HG02885 (cell line): Measurements from ENCODE around the gene RIOK2.
"Not testable (repeated sequence)": the region's sequence is repeated elsewhere in the genome, so short reads cannot be mapped to it uniquely, and the experiment has no call there.

Source experiments
- ATAC-seq: cut with Tn5 transposase; IDR thresholded peaks from one replicate; pipeline ENCODE4 v1.9.1; 2021; ENCODE audit warnings: mild to moderate bottlenecking; ENCODE audit not compliant: unreplicated experiment, poor library complexity

The RIOK2 gene

GRCh38 chr5:97171703-97172102, 11.3 kb downstream of the RIOK2 start:
- no peak for ATAC-seq

GRCh38 chr5:97167435-97167834, 15.6 kb downstream of the RIOK2 start:
- peak; percentile 76 for ATAC-seq

DNA sequence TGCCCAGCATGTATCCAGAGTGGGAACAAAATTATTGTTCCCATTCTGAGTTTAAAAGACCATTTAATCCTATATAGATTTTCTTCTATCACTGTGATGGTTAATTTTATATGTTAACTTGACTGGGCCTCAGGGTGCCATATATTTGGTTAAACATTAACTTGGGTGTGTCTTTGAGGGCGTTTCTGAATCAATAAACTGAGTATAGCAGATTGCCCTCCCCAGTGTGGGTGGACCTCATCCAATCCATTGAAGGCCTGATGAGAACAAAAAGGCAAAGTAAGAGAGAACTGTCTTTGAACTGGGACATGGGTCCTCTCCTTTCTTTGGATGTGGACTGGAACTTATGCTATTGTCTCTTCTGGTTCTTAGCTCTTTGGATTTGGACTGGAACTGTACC, 17.3 kb downstream of the RIOK2 start:
- ATAC-seq: no peak

DNA sequence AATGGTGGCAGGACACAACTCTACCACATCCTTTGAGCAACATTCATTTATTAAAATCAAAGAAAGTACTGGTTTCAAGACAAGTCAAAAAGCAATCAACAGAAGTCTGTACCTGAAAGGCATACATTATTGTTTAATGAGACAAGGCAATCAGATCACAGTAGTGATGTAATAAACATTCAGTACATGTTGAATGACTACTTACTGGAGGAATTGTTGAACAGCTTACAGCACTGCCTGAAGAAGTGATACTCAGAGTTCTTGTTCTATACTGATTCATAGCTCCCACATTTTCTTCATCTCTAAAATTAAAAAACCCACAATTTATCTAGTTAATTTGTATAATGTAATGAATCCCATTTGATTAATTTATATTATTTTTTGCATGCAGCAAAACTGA, 18.2 kb downstream of the RIOK2 start:
- ATAC-seq: no peak

- no peak for ATAC-seq
These were observed 19.2 kb downstream of the RIOK2 start for GRCh38 chr5:97163790-97164285.

GRCh38 chr5:97163360-97163764, 19.7 kb downstream of the RIOK2 start:
- ATAC-seq: no peak

GRCh38 chr5:97162045-97162444, 21.0 kb downstream of the RIOK2 start:
- peak; percentile 50 for ATAC-seq

DNA sequence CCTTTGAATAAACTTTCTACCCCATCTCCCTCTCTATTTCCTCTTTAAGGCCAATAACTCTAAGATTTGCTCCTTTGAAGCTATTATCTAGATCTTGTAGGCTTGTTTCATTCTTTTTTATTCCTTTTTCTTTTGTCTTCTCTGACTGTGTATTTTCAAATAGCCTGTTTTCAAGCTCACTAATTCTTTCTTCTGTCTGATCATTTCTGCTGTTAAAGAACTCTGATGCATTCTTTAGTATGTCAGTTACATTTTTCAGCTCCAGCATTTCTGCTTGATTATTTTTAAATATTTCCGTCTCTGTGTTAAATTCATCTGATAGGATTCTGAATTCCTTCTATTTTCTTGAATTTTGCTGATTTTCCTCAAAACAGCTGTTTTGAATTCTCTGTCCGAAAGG, 25.4 kb downstream of the RIOK2 start:
- ATAC-seq: no peak

- ATAC-seq: no peak
These were observed 31.7 kb downstream of the RIOK2 start for GRCh38 chr5:97151370-97151769.

DNA sequence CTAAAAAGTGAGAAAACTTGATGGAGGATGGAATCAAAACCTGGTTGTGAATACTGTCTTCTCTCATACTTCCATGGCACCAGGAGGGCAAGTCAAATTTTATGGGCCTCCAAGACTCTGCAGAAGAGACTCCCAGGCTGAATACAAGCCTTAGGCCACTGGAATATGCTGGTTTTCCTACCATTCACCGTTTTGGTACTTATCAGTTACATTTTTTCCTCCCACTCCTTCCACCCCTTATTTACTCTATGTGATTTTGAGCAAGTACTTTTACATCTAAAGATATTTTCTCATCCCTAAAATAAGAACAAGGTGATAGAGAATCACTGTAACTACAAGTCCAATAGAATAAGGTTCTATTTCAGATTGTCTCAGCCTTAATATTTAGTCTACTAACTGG, 32.6 kb downstream of the RIOK2 start:
- ATAC-seq: no peak

DNA sequence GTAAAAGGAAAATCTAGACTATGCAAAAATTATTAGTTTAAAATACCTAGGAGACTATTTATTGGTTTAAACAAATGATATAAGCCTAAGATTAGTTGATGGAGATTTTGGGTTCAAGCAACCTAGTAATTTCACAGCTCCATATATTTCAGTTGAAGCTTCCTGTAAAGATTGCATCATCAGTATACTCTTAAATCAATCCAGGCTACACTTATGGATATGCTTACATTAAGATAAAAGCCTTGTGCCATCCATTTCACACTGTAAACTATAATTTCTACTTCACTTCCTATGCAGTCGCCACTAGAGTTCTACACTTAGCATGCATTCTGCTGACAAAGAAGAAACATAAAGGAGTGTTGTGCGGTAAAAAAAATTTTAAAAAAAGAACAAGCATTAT, 33.3 kb downstream of the RIOK2 start:
- ATAC-seq: no peak

GRCh38 chr5:97148288-97148687, 34.8 kb downstream of the RIOK2 start:
- no peak for ATAC-seq

GRCh38 chr5:97143704-97144103, 39.3 kb downstream of the RIOK2 start:
- ATAC-seq: no peak

DNA sequence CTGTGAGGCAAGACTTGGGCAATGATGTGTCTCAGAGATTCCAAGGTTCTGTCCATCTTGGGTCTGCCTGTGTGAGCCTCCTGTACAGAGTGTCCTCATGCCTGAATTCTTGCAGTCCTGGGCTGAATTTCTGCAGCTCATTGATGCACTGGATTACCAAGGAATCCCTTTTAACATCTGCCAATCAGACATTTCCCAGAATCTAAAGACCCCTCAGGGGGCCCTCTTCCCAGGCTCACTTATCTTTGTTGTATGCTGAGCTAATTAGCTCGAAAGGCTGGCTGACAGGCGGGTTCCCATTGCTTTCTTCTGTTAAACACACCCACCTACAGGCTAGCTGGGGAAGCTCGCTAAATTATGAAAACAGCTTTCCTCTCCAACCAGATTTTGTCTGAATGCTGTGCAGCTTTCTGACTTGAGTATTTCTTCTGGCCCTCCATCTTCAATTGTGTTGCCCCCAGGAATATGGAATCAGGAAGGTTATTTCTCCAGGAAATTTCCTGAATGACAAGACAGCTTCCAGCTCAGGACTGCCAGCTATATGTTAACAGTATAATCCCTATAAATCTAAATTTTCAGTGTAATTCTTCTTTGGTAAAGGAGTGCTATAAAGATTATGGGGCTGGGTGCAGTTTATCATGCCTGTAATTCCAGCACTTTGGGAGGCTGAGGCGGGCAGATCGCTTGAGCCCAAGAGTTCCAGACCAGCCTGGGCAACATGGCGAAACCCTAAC, 40.4 kb downstream of the RIOK2 start, which contains the start of gene LIX1:
Gene LIX1 (minus strand): TSS at position 91 of the 734 bp plus-strand sequence. CDS start 35 bp downstream, at position 56.
- ATAC-seq: peak; percentile 96

GRCh38 chr5:97141539-97141938, 41.5 kb downstream of the RIOK2 start:
- no peak for ATAC-seq

DNA sequence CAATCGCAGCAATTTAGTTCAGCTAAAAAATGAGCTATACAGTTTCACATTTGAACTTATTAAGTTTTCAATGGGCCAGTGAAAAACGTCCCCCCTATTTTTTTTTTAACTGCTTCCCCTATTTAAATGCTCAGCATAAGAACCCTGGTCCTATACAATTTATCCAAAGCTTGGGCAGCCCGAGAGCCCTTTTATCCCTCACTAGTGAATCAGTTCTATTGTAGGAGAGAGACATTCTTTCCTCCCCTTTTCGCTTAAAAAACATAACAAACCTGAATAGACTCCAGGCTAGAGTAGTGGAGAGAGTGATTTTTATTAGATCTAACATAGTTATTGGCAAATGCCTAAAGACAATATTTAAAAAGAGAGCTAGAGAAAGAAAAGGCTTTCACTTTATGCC, 42.0 kb downstream of the RIOK2 start:
- ATAC-seq: no peak

- not testable (repeated sequence) for ATAC-seq
These were observed 42.8 kb downstream of the RIOK2 start for GRCh38 chr5:97140250-97140649.

- ATAC-seq: no peak
These were observed 46.6 kb downstream of the RIOK2 start for GRCh38 chr5:97136475-97136874.

DNA sequence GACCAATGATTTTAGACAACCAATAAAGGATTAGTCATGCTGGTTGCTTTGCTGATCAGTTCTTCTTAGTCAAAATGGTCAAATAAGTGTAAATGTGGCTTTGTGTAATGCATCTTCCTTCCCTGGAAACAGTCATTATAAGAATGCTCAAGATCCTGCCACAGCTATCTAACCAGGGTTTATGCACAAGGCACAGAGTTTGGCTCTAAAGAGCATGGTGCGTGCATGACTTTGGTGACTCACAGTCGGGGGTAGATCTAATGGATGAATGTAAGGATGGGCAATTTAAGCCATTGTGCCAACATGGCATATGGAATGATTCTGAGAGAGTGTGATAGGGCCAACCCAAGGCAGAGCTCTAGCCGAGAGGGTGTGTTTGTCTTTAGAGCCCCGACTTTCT, 47.2 kb downstream of the RIOK2 start:
- no peak for ATAC-seq

- ATAC-seq: no peak
These were observed 48.4 kb downstream of the RIOK2 start for GRCh38 chr5:97134634-97135033.

DNA sequence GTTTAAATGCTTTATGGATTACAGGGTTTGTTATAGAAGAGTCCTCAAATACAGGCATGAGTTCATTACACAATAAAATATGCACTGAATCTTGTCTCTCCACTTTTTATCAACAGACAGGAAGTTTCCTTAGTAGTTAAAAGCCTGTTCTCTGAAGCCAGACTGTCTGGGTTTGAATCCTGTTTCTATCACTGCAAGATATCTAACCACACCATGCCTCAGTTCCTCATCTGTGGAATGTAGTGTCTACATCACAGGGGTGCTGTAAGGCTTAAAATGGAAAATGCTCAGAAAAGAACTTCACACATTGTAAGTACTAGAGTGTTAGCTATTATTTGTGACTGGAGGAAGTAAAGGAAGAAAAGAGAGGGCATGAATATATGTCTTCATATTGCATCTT, 49.9 kb downstream of the RIOK2 start:
- no peak for ATAC-seq

DNA sequence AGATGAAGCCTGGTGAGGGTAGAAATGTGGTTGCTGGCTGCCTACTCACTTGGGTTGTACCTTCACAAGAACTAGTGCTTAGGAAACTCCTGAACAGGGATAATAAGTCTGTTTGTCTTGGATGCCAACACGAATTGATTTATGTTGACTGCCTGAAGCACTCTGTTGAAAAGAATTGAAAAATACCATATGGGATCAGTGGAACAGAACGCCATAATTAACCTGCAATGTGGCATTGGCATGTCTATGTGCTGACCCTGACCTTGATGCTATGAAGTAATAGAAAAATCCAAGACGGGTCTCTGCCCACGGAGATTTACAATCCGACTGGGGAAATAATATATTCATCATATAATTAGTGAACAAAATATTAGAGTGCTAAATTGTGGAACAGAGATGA, 51.1 kb downstream of the RIOK2 start:
- no peak for ATAC-seq
